HG03469 (cell line): Measurements from ENCODE around the gene FGF10.

Source experiments
- ATAC-seq: cut with Tn5 transposase; IDR thresholded peaks from one replicate; pipeline ENCODE4 v1.9.1; 2021; ENCODE audit warnings: mild to moderate bottlenecking, moderate library complexity, moderate number of reproducible peaks; ENCODE audit not compliant: unreplicated experiment

Gene FGF10

GRCh38 chr5:44265713-44266112 is 123.5 kb downstream of the FGF10 start:
- ATAC-seq: no peak

- no peak for ATAC-seq
Observed at GRCh38 chr5:44260793-44261192, 128.4 kb downstream of the FGF10 start.

- ATAC-seq: no peak
Observed at GRCh38 chr5:44257653-44258365, 131.4 kb downstream of the FGF10 start.

GRCh38 chr5:44257221-44257620 is 132.0 kb downstream of the FGF10 start:
- ATAC-seq: no peak
